Stimulated activated CD8-positive, alpha-beta memory T cell treated with anti-CD3 and anti-CD28 coated beads, Interleukin-12 subunit alpha, Interleukin-12 subunit beta, amount 100 ng/mL, for 24 hours (primary cell): ENCODE data around the gene ARRDC5.
"Not testable (repeated sequence)": the region's sequence is repeated elsewhere in the genome, so short reads cannot be mapped to it uniquely, and the experiment has no call there.

ENCODE experiments used
- DNase-seq: peaks from one replicate; pipeline ENCODE4 v3.0.0-alpha.2; 2020; ENCODE audit errors: extremely low read depth

Gene ARRDC5

GRCh38 chr19:4868286-4868834 lies 34.3 kb downstream of the ARRDC5 start:
- DNase-seq, result no peak

GRCh38 chr19:4867534-4868285 lies 35.0 kb downstream of the ARRDC5 start, which contains the start of gene PLIN3:
Gene PLIN3 (minus strand): TSS chr19:4867667. CDS start chr19:4861394, 6,273 bp downstream.
- peak; percentile 74 for DNase-seq

GRCh38 chr19:4866595-4867424 lies 35.9 kb downstream of the ARRDC5 start:
- DNase-seq, result no peak

GRCh38 chr19:4861147-4861546 lies 41.5 kb downstream of the ARRDC5 start:
- no peak for DNase-seq

- DNase-seq, result no peak
These were observed 43.0 kb downstream of the ARRDC5 start for GRCh38 chr19:4859697-4860096.

DNA sequence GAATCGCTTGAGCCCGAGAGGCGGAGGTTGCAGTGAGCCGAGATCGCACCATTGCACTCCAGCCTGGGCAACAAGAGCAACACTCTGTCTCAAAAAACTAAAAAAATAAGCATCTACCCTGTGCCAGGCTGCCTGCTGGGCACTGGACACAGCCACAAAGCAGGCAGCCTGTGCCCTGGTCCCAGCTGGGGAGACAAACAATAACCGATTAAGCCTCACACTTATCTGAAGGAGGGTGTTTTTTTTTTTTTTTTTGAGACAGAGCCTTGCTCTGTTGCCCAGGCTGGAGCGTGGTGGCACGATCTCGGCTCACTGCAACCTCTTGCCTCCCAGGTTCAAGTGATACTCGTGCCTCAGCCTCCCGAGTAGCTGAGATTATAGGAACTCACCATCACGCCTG lies 46.2 kb downstream of the ARRDC5 start:
- not testable (repeated sequence) for DNase-seq

- DNase-seq, result not testable (repeated sequence)
These were observed 49.2 kb downstream of the ARRDC5 start for GRCh38 chr19:4853506-4853905.

DNA sequence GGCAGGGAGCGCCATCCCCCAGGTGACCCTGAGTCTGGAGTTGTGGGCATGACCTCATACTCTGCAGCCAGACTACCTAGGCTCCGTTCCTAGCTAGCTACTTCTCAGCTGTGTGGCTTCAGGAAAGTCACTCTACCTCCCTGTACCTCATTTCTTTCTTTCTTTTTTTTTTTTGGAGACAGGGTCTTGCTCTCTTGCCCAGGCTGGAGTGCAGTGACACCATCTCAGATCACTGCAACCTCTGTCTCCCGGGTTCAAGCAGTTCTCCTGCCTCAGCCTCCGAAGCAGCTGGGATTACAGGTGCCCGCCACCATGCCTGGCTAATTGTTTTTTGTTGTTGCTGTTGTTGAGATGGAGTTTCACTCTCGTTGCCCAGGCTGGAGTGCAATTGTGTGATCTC lies 50.2 kb downstream of the ARRDC5 start:
- DNase-seq, result no peak

DNA sequence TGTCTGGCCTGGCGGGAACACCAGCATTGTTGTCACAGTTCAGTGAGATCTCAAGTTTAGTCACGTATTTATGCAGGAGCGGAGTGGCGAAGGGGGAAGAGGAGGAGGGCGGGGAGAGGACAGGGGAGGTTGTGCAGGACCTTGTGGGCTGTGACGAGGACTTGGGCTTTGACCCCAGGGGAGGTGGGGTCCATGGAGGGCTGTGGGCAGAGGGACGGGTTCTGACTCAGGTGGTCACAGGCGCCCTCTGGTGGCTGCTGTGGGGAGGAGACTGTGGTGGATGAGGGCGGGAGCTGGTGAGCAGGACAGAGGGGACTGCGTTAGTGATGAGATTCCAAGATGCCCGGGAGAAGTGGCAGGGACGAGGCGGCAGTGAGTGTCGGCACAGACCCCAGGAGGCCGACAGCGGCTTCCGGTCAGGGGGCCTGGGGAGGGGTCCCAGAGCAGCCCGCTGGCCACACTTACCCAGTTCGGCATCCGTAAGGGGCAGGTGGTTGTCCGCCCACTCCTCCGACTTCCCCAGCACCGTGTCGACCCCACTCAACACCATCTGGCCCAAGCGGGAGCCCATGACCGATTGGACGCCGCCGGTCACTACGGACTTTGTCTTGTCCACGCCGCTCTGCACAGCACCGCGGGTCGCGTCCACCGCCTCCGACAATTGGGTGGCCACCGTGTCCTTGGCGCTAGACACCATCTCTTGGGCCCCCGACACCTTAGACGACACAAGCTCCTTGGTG lies 51.0 kb downstream of the ARRDC5 start:
- no peak for DNase-seq

DNA sequence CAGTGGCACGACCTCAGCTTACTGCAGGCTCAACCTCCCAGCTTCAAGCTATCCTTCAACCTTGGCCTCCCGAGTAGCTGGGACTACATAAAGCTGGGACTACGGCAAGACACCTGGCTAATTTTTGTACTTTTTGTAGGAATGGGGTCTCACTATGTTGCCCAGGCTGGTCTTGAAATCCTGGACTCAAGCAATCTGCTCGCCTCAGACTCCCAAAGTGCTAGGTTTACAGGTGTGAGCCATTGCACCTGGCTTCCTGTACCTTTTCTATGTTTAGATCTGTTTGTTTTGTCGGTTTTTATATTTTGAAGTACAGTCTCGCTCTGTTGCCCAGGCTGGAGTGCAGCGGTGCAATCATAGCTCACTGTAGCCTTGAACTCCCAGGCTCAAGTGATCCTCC lies 53.7 kb downstream of the ARRDC5 start:
- no peak for DNase-seq

- DNase-seq, result no peak
These were observed 55.3 kb downstream of the ARRDC5 start for GRCh38 chr19:4847190-4847973.

GRCh38 chr19:4845975-4846374 lies 56.7 kb downstream of the ARRDC5 start:
- not testable (repeated sequence) for DNase-seq

- DNase-seq, result no peak
These were observed 58.1 kb downstream of the ARRDC5 start for GRCh38 chr19:4844348-4845179.

DNA sequence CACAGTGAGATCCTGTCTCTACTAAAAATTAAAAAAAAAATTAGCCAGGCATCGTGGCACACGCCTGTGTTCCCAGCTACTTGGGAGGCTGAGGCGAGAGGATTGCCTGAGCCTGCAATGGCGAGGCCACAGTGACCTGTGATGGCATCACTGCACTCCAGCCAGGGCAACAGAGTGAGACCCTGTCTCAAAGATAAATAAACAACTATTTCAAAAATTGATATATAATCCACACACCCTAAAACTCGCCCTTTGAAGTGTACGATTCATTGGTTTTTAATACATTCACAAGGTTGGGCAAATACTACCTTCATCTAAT lies 59.1 kb downstream of the ARRDC5 start:
- no peak for DNase-seq
